ENCODE data around the gene CTDNEP1. TPM values are rescaled to one million over a fixed set of nuclear protein-coding genes. Genes with fewer than 3 reads are reported as not detected.

CTDNEP1 gene
- total and polyA plus RNA-seq, 9 donors = 43.4 to 181 (median 162) TPM

GRCh38 chr17:7204828-7205461 is 46.6 kb downstream of the CTDNEP1 start:
- Histone ChIP-seq H3K27me3 (ENCODE audit: control insufficient read depth, insufficient read depth, low read length) (no peaks in the 10 kb centered on the region), H3K36me3 (ENCODE audit: control insufficient read depth, insufficient read depth, low read length) (peaks cover 18% of the 10 kb centered on the region), H3K9me3 (replicated peaks; ENCODE audit: control insufficient read depth, low read depth, low read length) (no peaks in the 10 kb centered on the region), H3K4me3 (ENCODE audit: low read length) (peak overlapping the region; percentile 60), H3K27ac (ENCODE audit: low read length) (peak overlapping the region; percentile 89), H3K4me1 (ENCODE audit: control insufficient read depth, insufficient read depth, low read length) (peaks cover 41% of the 10 kb centered on the region)
- under 1% methylated on average over 28 of the region's 34 CpGs for WGBS (ENCODE audit: insufficient coverage)
- peak; percentile 96 for DNase-seq

- peak; percentile 46 for DNase-seq
- Histone ChIP-seq H3K9me3 (replicated peaks; ENCODE audit: control insufficient read depth, low read depth, low read length) (no peaks in the 10 kb centered on the region), H3K36me3 (ENCODE audit: control insufficient read depth, insufficient read depth, low read length) (peaks cover 18% of the 10 kb centered on the region), H3K27me3 (ENCODE audit: control insufficient read depth, insufficient read depth, low read length) (no peaks in the 10 kb centered on the region), H3K4me1 (ENCODE audit: control insufficient read depth, insufficient read depth, low read length) (peaks cover 41% of the 10 kb centered on the region), H3K27ac (ENCODE audit: low read length) (peak overlapping the region; percentile 89), H3K4me3 (ENCODE audit: low read length) (peak overlapping the region; percentile 60)
- 35% methylated on average over 3 of the region's 15 CpGs for WGBS (ENCODE audit: insufficient coverage)
These were observed 47.2 kb downstream of the CTDNEP1 start for GRCh38 chr17:7204336-7204735.

- Histone ChIP-seq H3K36me3 (ENCODE audit: control insufficient read depth, insufficient read depth, low read length) (peaks cover 18% of the 10 kb centered on the region), H3K27me3 (ENCODE audit: control insufficient read depth, insufficient read depth, low read length) (no peaks in the 10 kb centered on the region), H3K4me3 (ENCODE audit: low read length) (no peak overlapping the region), H3K4me1 (ENCODE audit: control insufficient read depth, insufficient read depth, low read length) (peaks cover 36% of the 10 kb centered on the region), H3K27ac (ENCODE audit: low read length) (no peak overlapping the region), H3K9me3 (replicated peaks; ENCODE audit: control insufficient read depth, low read depth, low read length) (no peaks in the 10 kb centered on the region)
- WGBS (ENCODE audit: insufficient coverage) = 93% methylated on average over 13 of the region's 16 CpGs
- no peak for DNase-seq
These were observed 48.1 kb downstream of the CTDNEP1 start for GRCh38 chr17:7203391-7203790.

GRCh38 chr17:7196651-7197401 is 54.7 kb downstream of the CTDNEP1 start:
- Histone ChIP-seq H3K27ac (ENCODE audit: low read length) (no peak overlapping the region), H3K27me3 (ENCODE audit: control insufficient read depth, insufficient read depth, low read length) (no peaks in the 10 kb centered on the region), H3K36me3 (ENCODE audit: control insufficient read depth, insufficient read depth, low read length) (peaks cover 51% of the 10 kb centered on the region), H3K4me1 (ENCODE audit: control insufficient read depth, insufficient read depth, low read length) (no peaks in the 10 kb centered on the region), H3K9me3 (replicated peaks; ENCODE audit: control insufficient read depth, low read depth, low read length) (no peaks in the 10 kb centered on the region), H3K4me3 (ENCODE audit: low read length) (no peak overlapping the region)
- no peak for DNase-seq
- WGBS (ENCODE audit: insufficient coverage) = 88% methylated on average over 18 of the region's 22 CpGs

- H3K27ac ChIP-seq (ENCODE audit: low read length) = no peak overlapping the region
- WGBS (ENCODE audit: insufficient coverage) = 94% methylated on average over 10 of the region's 12 CpGs
- no peaks in the 10 kb centered on the region for H3K27me3 ChIP-seq (ENCODE audit: control insufficient read depth, insufficient read depth, low read length)
- no peaks in the 10 kb centered on the region for H3K4me1 ChIP-seq (ENCODE audit: control insufficient read depth, insufficient read depth, low read length)
- no peaks in the 10 kb centered on the region for H3K9me3 ChIP-seq (replicated peaks; ENCODE audit: control insufficient read depth, low read depth, low read length)
- H3K4me3 ChIP-seq (ENCODE audit: low read length) = no peak overlapping the region
- peaks cover 59% of the 10 kb centered on the region for H3K36me3 ChIP-seq (ENCODE audit: control insufficient read depth, insufficient read depth, low read length)
- no peak for DNase-seq
These were observed 55.6 kb downstream of the CTDNEP1 start for GRCh38 chr17:7195971-7196370.

Other genes starting within 250 kb of the CTDNEP1 start
Only the 30 nearest of the 35 such genes appear.
- 0.18 TPM for gene SLC16A13, start 215.7 kb downstream of the CTDNEP1 start, total RNA-seq
- 1 to 10 TPM in 7 of 8 donors, under 1 TPM in 1; 0.91 to 2.5 (median 1.2) TPM for gene SLC16A13, start 215.7 kb downstream of the CTDNEP1 start, polyA plus RNA-seq (ENCODE audit: insufficient read depth in 1 of 8, insufficient read length in 8 of 8, low replicate concordance in 1 of 8)
- gene SLC16A11, start 207.6 kb downstream of the CTDNEP1 start, total RNA-seq = 0.04 TPM
- gene SLC16A11, start 207.6 kb downstream of the CTDNEP1 start, polyA plus RNA-seq (ENCODE audit: insufficient read depth in 1 of 8, insufficient read length in 8 of 8, low replicate concordance in 1 of 8) = under 1 TPM in 7 of 8 donors, not detected in 1; 0.10 to 0.37 (median 0.15) TPM
- 1.9 TPM for gene CLEC10A, start 171.5 kb downstream of the CTDNEP1 start, total RNA-seq
- 1 to 10 TPM in 7 of 8 donors, under 1 TPM in 1; 0.96 to 1.9 (median 1.5) TPM for gene CLEC10A, start 171.5 kb downstream of the CTDNEP1 start, polyA plus RNA-seq (ENCODE audit: insufficient read depth in 1 of 8, insufficient read length in 8 of 8, low replicate concordance in 1 of 8)
- 0.04 TPM for gene ASGR2, start 136.9 kb downstream of the CTDNEP1 start, total RNA-seq
- 1 to 10 TPM in 1 of 8 donors, under 1 TPM in 7; 0.30 to 1.1 (median 0.44) TPM for gene ASGR2, start 136.9 kb downstream of the CTDNEP1 start, polyA plus RNA-seq (ENCODE audit: insufficient read depth in 1 of 8, insufficient read length in 8 of 8, low replicate concordance in 1 of 8)
- 1.5 TPM for gene ASGR1, start 72.4 kb downstream of the CTDNEP1 start, total RNA-seq
- 1 to 10 TPM; 1.5 to 3.4 (median 2.3) TPM for gene ASGR1, start 72.4 kb downstream of the CTDNEP1 start, polyA plus RNA-seq (ENCODE audit: insufficient read depth in 1 of 8, insufficient read length in 8 of 8, low replicate concordance in 1 of 8)
- 12.7 TPM for gene DLG4, start 31.9 kb downstream of the CTDNEP1 start, total RNA-seq
- 10 to 100 TPM; 16.7 to 33.9 (median 22.9) TPM for gene DLG4, start 31.9 kb downstream of the CTDNEP1 start, polyA plus RNA-seq (ENCODE audit: insufficient read depth in 1 of 8, insufficient read length in 8 of 8, low replicate concordance in 1 of 8)
- gene ACADVL, start 31.8 kb downstream of the CTDNEP1 start, total RNA-seq = 276 TPM
- 100 to 1,000 TPM; 251 to 312 (median 283) TPM for gene ACADVL, start 31.8 kb downstream of the CTDNEP1 start, polyA plus RNA-seq (ENCODE audit: insufficient read depth in 1 of 8, insufficient read length in 8 of 8, low replicate concordance in 1 of 8)
- gene DVL2, start 17.2 kb downstream of the CTDNEP1 start, total RNA-seq = 34.1 TPM
- gene DVL2, start 17.2 kb downstream of the CTDNEP1 start, polyA plus RNA-seq (ENCODE audit: insufficient read depth in 1 of 8, insufficient read length in 8 of 8, low replicate concordance in 1 of 8) = 10 to 100 TPM; 31.2 to 43.3 (median 40.0) TPM
- gene PHF23, start 12.3 kb downstream of the CTDNEP1 start, total RNA-seq = 29.1 TPM
- gene PHF23, start 12.3 kb downstream of the CTDNEP1 start, polyA plus RNA-seq (ENCODE audit: insufficient read depth in 1 of 8, insufficient read length in 8 of 8, low replicate concordance in 1 of 8) = 10 to 100 TPM; 32.8 to 47.8 (median 40.0) TPM
- gene GABARAP, start 9.3 kb downstream of the CTDNEP1 start, total RNA-seq = 324 TPM
- 100 to 1,000 TPM; 308 to 363 (median 333) TPM for gene GABARAP, start 9.3 kb downstream of the CTDNEP1 start, polyA plus RNA-seq (ENCODE audit: insufficient read depth in 1 of 8, insufficient read length in 8 of 8, low replicate concordance in 1 of 8)
- 45.4 TPM for gene ELP5, start 481 bp upstream of the CTDNEP1 start, total RNA-seq
- 10 to 100 TPM; 36.7 to 64.6 (median 39.6) TPM for gene ELP5, start 481 bp upstream of the CTDNEP1 start, polyA plus RNA-seq (ENCODE audit: insufficient read depth in 1 of 8, insufficient read length in 8 of 8, low replicate concordance in 1 of 8)
- gene CLDN7, start 10.7 kb upstream of the CTDNEP1 start, total RNA-seq = 0.71 TPM
- 1 to 10 TPM in 7 of 8 donors, under 1 TPM in 1; 0.28 to 8.8 (median 2.0) TPM for gene CLDN7, start 10.7 kb upstream of the CTDNEP1 start, polyA plus RNA-seq (ENCODE audit: insufficient read depth in 1 of 8, insufficient read length in 8 of 8, low replicate concordance in 1 of 8)
- 21.3 TPM for gene SLC2A4, start 30.0 kb upstream of the CTDNEP1 start, total RNA-seq
- gene SLC2A4, start 30.0 kb upstream of the CTDNEP1 start, polyA plus RNA-seq (ENCODE audit: insufficient read depth in 1 of 8, insufficient read length in 8 of 8, low replicate concordance in 1 of 8) = 10 to 100 TPM in 6 of 8 donors, 1 to 10 TPM in 2; 7.1 to 35.3 (median 24.5) TPM
- gene YBX2, start 42.9 kb upstream of the CTDNEP1 start, total RNA-seq = 0.58 TPM
- 1 to 10 TPM in 6 of 8 donors, under 1 TPM in 2; 0.36 to 2.7 (median 1.4) TPM for gene YBX2, start 42.9 kb upstream of the CTDNEP1 start, polyA plus RNA-seq (ENCODE audit: insufficient read depth in 1 of 8, insufficient read length in 8 of 8, low replicate concordance in 1 of 8)
- 175 TPM for gene EIF5A, start 55.9 kb upstream of the CTDNEP1 start, total RNA-seq
- 100 to 1,000 TPM; 266 to 372 (median 330) TPM for gene EIF5A, start 55.9 kb upstream of the CTDNEP1 start, polyA plus RNA-seq (ENCODE audit: insufficient read depth in 1 of 8, insufficient read length in 8 of 8, low replicate concordance in 1 of 8)
- 34.7 TPM for gene GPS2, start 63.6 kb upstream of the CTDNEP1 start, total RNA-seq
- 10 to 100 TPM; 57.5 to 65.9 (median 59.8) TPM for gene GPS2, start 63.6 kb upstream of the CTDNEP1 start, polyA plus RNA-seq (ENCODE audit: insufficient read depth in 1 of 8, insufficient read length in 8 of 8, low replicate concordance in 1 of 8)
- 17.7 TPM for gene NEURL4, start 77.6 kb upstream of the CTDNEP1 start, total RNA-seq
- gene NEURL4, start 77.6 kb upstream of the CTDNEP1 start, polyA plus RNA-seq (ENCODE audit: insufficient read depth in 1 of 8, insufficient read length in 8 of 8, low replicate concordance in 1 of 8) = 10 to 100 TPM; 13.3 to 21.7 (median 19.2) TPM
- gene ACAP1, start 84.8 kb upstream of the CTDNEP1 start, total RNA-seq = 12.1 TPM
- 10 to 100 TPM in 2 of 8 donors, 1 to 10 TPM in 6; 4.7 to 10.2 (median 7.2) TPM for gene ACAP1, start 84.8 kb upstream of the CTDNEP1 start, polyA plus RNA-seq (ENCODE audit: insufficient read depth in 1 of 8, insufficient read length in 8 of 8, low replicate concordance in 1 of 8)
- 4.7 TPM for gene KCTD11, start 100.4 kb upstream of the CTDNEP1 start, total RNA-seq
- gene KCTD11, start 100.4 kb upstream of the CTDNEP1 start, polyA plus RNA-seq (ENCODE audit: insufficient read depth in 1 of 8, insufficient read length in 8 of 8, low replicate concordance in 1 of 8) = 10 to 100 TPM in 1 of 8 donors, 1 to 10 TPM in 7; 6.8 to 10.5 (median 7.9) TPM
- gene TMEM95, start 103.4 kb upstream of the CTDNEP1 start, total RNA-seq = not detected
- gene TMEM95, start 103.4 kb upstream of the CTDNEP1 start, polyA plus RNA-seq (ENCODE audit: insufficient read depth in 1 of 8, insufficient read length in 8 of 8, low replicate concordance in 1 of 8) = not detected
- 0.31 TPM for gene TNK1, start 129.4 kb upstream of the CTDNEP1 start, total RNA-seq
- gene TNK1, start 129.4 kb upstream of the CTDNEP1 start, polyA plus RNA-seq (ENCODE audit: insufficient read depth in 1 of 8, insufficient read length in 8 of 8, low replicate concordance in 1 of 8) = 1 to 10 TPM in 2 of 8 donors, under 1 TPM in 6; 0.23 to 1.3 (median 0.70) TPM
- gene PLSCR3, start 142.8 kb upstream of the CTDNEP1 start, total RNA-seq = 14.2 TPM
- 10 to 100 TPM; 24.2 to 38.9 (median 30.0) TPM for gene PLSCR3, start 142.8 kb upstream of the CTDNEP1 start, polyA plus RNA-seq (ENCODE audit: insufficient read depth in 1 of 8, insufficient read length in 8 of 8, low replicate concordance in 1 of 8)
- gene TMEM256, start 152.4 kb upstream of the CTDNEP1 start, total RNA-seq = 100 TPM
- gene TMEM256, start 152.4 kb upstream of the CTDNEP1 start, polyA plus RNA-seq (ENCODE audit: insufficient read depth in 1 of 8, insufficient read length in 8 of 8, low replicate concordance in 1 of 8) = 10 to 100 TPM; 45.4 to 70.0 (median 57.7) TPM
- gene NLGN2, start 156.1 kb upstream of the CTDNEP1 start, total RNA-seq = 7.7 TPM
- 10 to 100 TPM; 20.6 to 36.2 (median 27.0) TPM for gene NLGN2, start 156.1 kb upstream of the CTDNEP1 start, polyA plus RNA-seq (ENCODE audit: insufficient read depth in 1 of 8, insufficient read length in 8 of 8, low replicate concordance in 1 of 8)
- gene SPEM1, start 168.6 kb upstream of the CTDNEP1 start, total RNA-seq = not detected
- gene SPEM1, start 168.6 kb upstream of the CTDNEP1 start, polyA plus RNA-seq (ENCODE audit: insufficient read depth in 1 of 8, insufficient read length in 8 of 8, low replicate concordance in 1 of 8) = not detected
- not detected for gene SPEM2, start 173.9 kb upstream of the CTDNEP1 start, total RNA-seq
- not detected for gene SPEM2, start 173.9 kb upstream of the CTDNEP1 start, polyA plus RNA-seq (ENCODE audit: insufficient read depth in 1 of 8, insufficient read length in 8 of 8, low replicate concordance in 1 of 8)
- gene SPEM3, start 177.1 kb upstream of the CTDNEP1 start, total RNA-seq = not detected
- under 1 TPM in 1 of 8 donors, not detected in 7; 0.26 TPM for gene SPEM3, start 177.1 kb upstream of the CTDNEP1 start, polyA plus RNA-seq (ENCODE audit: insufficient read depth in 1 of 8, insufficient read length in 8 of 8, low replicate concordance in 1 of 8)
- gene TMEM102, start 183.7 kb upstream of the CTDNEP1 start, total RNA-seq = 0.93 TPM
- gene TMEM102, start 183.7 kb upstream of the CTDNEP1 start, polyA plus RNA-seq (ENCODE audit: insufficient read depth in 1 of 8, insufficient read length in 8 of 8, low replicate concordance in 1 of 8) = 1 to 10 TPM in 4 of 8 donors, under 1 TPM in 4; 0.72 to 1.7 (median 0.95) TPM
- gene FGF11, start 187.8 kb upstream of the CTDNEP1 start, total RNA-seq = 1.6 TPM
- 1 to 10 TPM; 1.0 to 4.8 (median 2.1) TPM for gene FGF11, start 187.8 kb upstream of the CTDNEP1 start, polyA plus RNA-seq (ENCODE audit: insufficient read depth in 1 of 8, insufficient read length in 8 of 8, low replicate concordance in 1 of 8)
- gene CHRNB1, start 193.3 kb upstream of the CTDNEP1 start, total RNA-seq = 52.8 TPM
- 10 to 100 TPM; 58.0 to 80.8 (median 70.9) TPM for gene CHRNB1, start 193.3 kb upstream of the CTDNEP1 start, polyA plus RNA-seq (ENCODE audit: insufficient read depth in 1 of 8, insufficient read length in 8 of 8, low replicate concordance in 1 of 8)